H1 (cell line): ENCODE data around the gene MYH6.
"Not testable (repeated sequence)": the region's sequence is repeated elsewhere in the genome, so short reads cannot be mapped to it uniquely, and the experiment has no call there.

Experiments
- EP300 ChIP-seq, 2 experiments: IDR thresholded peaks; 1 replicate in 1 of 2; 2 replicates in 1 of 2; pipeline ENCODE4 v1.6.1; 2011 to 2012; ENCODE audit warnings: low read depth in 2 of 2, low read length in 2 of 2, mild to moderate bottlenecking in 2 of 2, borderline replicate concordance in 1 of 2, inconsistent platforms in 1 of 2, moderate library complexity in 1 of 2
- EZH2 ChIP-seq: fragments of 200-600 bp; sonication (generic); IDR thresholded peaks from 2 replicates; pipeline ENCODE4 v1.7.1; 2012; ENCODE audit warnings: low read depth, mild to moderate bottlenecking, moderate library complexity, low read length, inconsistent platforms; ENCODE audit not compliant: severe bottlenecking
- HDAC2 ChIP-seq, 2 experiments: fragments of 300-600 bp in 1 of 2; sonication (generic) in 1 of 2; IDR thresholded peaks; 2 replicates each; pipeline ENCODE4 v1.6.1; 2011 to 2012; ENCODE audit warnings: low read depth in 2 of 2, low read length in 2 of 2, mild to moderate bottlenecking in 2 of 2, moderate library complexity in 2 of 2, borderline replicate concordance in 1 of 2, inconsistent platforms in 1 of 2
- JUN ChIP-seq: IDR thresholded peaks from 2 replicates; pipeline ENCODE4 v1.6.1; 2011; ENCODE audit warnings: low read depth, mild to moderate bottlenecking, improper control_type of control experiment, low read length
- POLR2A ChIP-seq, 2 experiments: IDR thresholded peaks; 1 replicate in 1 of 2; 2 replicates in 1 of 2; pipeline ENCODE4 v1.6.1; 2011; ENCODE audit warnings: low read depth in 2 of 2, low read length in 2 of 2, mild to moderate bottlenecking in 2 of 2; ENCODE audit errors: control extremely low read depth in 1 of 2
- POLR2AphosphoS5 ChIP-seq: IDR thresholded peaks from 2 replicates; pipeline ENCODE4 v1.6.1; 2011; ENCODE audit warnings: low read depth, low read length
- RAD21 ChIP-seq, 2 experiments: IDR thresholded peaks in 1 of 2; conservative IDR thresholded peaks in 1 of 2; 2 replicates each; pipeline ENCODE4 v1.6.1; 2011; ENCODE audit warnings: low read depth in 2 of 2, low read length in 2 of 2, improper control_type of control experiment in 1 of 2, inconsistent platforms in 1 of 2, mild to moderate bottlenecking in 1 of 2, moderate library complexity in 1 of 2
- SP2 ChIP-seq: IDR thresholded peaks from 2 replicates; pipeline ENCODE4 v1.6.1; 2012; ENCODE audit warnings: mild to moderate bottlenecking, low read length, inconsistent platforms
- ZNF274 ChIP-seq: IDR thresholded peaks from 2 replicates; pipeline ENCODE4 v1.7.0; 2012; ENCODE audit warnings: low read length, borderline replicate concordance; ENCODE audit errors: extremely low read depth
- TF ChIP-seq, protein P1 (sequence below), 3 experiments: IDR thresholded peaks; 1 replicate in 2 of 3; 2 replicates in 1 of 3; pipeline versions ENCODE4 v1.5.1 to v1.6.1; 2011; ENCODE audit warnings: low read length in 3 of 3, mild to moderate bottlenecking in 3 of 3, inconsistent platforms in 2 of 3, low read depth in 1 of 3, moderate library complexity in 1 of 3; ENCODE audit not compliant: insufficient read depth in 1 of 3; ENCODE audit errors: control extremely low read depth in 1 of 3

- TF ChIP-seq POLR2AphosphoS5; POLR2A (IDR thresholded peaks at IDR 0.05; ENCODE audit: control extremely low read depth in 1 of 2, low read depth in 2 of 2, low read length in 2 of 2); JUN; RAD21 (IDR thresholded peaks at IDR 0.05 in 1 of 2, conservative IDR thresholded peaks at IDR 0.05 in 1 of 2; ENCODE audit: low read depth in 2 of 2, low read length in 2 of 2); EZH2; ZNF274; SP2; HDAC2 (IDR thresholded peaks at IDR 0.05; ENCODE audit: borderline replicate concordance in 1 of 2, low read depth in 2 of 2, low read length in 2 of 2); EP300 (IDR thresholded peaks at IDR 0.05; ENCODE audit: borderline replicate concordance in 1 of 2, low read depth in 2 of 2, low read length in 2 of 2): not testable (repeated sequence)
- TF ChIP-seq, protein P1, sequence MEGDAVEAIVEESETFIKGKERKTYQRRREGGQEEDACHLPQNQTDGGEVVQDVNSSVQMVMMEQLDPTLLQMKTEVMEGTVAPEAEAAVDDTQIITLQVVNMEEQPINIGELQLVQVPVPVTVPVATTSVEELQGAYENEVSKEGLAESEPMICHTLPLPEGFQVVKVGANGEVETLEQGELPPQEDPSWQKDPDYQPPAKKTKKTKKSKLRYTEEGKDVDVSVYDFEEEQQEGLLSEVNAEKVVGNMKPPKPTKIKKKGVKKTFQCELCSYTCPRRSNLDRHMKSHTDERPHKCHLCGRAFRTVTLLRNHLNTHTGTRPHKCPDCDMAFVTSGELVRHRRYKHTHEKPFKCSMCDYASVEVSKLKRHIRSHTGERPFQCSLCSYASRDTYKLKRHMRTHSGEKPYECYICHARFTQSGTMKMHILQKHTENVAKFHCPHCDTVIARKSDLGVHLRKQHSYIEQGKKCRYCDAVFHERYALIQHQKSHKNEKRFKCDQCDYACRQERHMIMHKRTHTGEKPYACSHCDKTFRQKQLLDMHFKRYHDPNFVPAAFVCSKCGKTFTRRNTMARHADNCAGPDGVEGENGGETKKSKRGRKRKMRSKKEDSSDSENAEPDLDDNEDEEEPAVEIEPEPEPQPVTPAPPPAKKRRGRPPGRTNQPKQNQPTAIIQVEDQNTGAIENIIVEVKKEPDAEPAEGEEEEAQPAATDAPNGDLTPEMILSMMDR (IDR thresholded peaks at IDR 0.05; ENCODE audit: control extremely low read depth in 1 of 3, insufficient read depth in 1 of 3, low read depth in 1 of 3, low read length in 3 of 3), result not testable (repeated sequence)
These were observed 9.2 kb upstream of the MYH6 start for GRCh38 chr14:23417269-23417668.
